ENCODE measurements around the gene REEP1.

REEP1 gene

GRCh38 chr2:86301711-86302202 is 35.7 kb downstream of the REEP1 start:
- Histone ChIP-seq H3K9me2 (ENCODE audit: low read depth, low read length) (no peaks in the 10 kb centered on the region), H3K9me3 (ENCODE audit: low read length) (no peaks in the 10 kb centered on the region), H3K4me1 (ENCODE audit: insufficient read depth, low read length, severe bottlenecking) (no peaks in the 10 kb centered on the region), H3K4me2 (ENCODE audit: low read length) (no peak overlapping the region), H3K27ac (ENCODE audit: low read depth, low read length, poor library complexity, severe bottlenecking) (no peak overlapping the region), H3K79me2 (ENCODE audit: insufficient read depth, low read length) (no peaks in the 10 kb centered on the region), H3K9ac (ENCODE audit: low read length) (no peak overlapping the region), H3F3A (ENCODE audit: insufficient read depth, low read length) (no peaks in the 10 kb centered on the region), H3K4me3 (ENCODE audit: low read depth, low read length, poor library complexity, severe bottlenecking) (no peak overlapping the region), H4K20me1 (ENCODE audit: insufficient read depth, low read length) (no peaks in the 10 kb centered on the region), H3K36me3 (ENCODE audit: insufficient read depth, low read length) (no peaks in the 10 kb centered on the region), H3K27me3 (ENCODE audit: insufficient read depth, low read length) (no peaks in the 10 kb centered on the region; the same call in 1 of the 2 replicates), H2AFZ (ENCODE audit: low read length) (no peak overlapping the region)
- TF ChIP-seq CTCF (IDR thresholded peaks at IDR 0.05; ENCODE audit: low read length), result no peak
- TF ChIP-seq EZH2 (IDR thresholded peaks at IDR 0.05; ENCODE audit: borderline replicate concordance, low read length), result no peak

GRCh38 chr2:86301009-86301408 is 36.4 kb downstream of the REEP1 start:
- Histone ChIP-seq H2AFZ (ENCODE audit: low read length) (no peak overlapping the region), H3K9me3 (ENCODE audit: low read length) (no peaks in the 10 kb centered on the region), H4K20me1 (ENCODE audit: insufficient read depth, low read length) (no peaks in the 10 kb centered on the region), H3K9me2 (ENCODE audit: low read depth, low read length) (no peaks in the 10 kb centered on the region), H3K4me3 (ENCODE audit: low read depth, low read length, poor library complexity, severe bottlenecking) (no peak overlapping the region), H3K27ac (ENCODE audit: low read depth, low read length, poor library complexity, severe bottlenecking) (no peak overlapping the region), H3K9ac (ENCODE audit: low read length) (no peak overlapping the region), H3K4me1 (ENCODE audit: insufficient read depth, low read length, severe bottlenecking) (no peaks in the 10 kb centered on the region), H3K36me3 (ENCODE audit: insufficient read depth, low read length) (no peaks in the 10 kb centered on the region), H3K27me3 (ENCODE audit: insufficient read depth, low read length) (no peaks in the 10 kb centered on the region; the same call in 1 of the 2 replicates), H3K79me2 (ENCODE audit: insufficient read depth, low read length) (no peaks in the 10 kb centered on the region), H3F3A (ENCODE audit: insufficient read depth, low read length) (no peaks in the 10 kb centered on the region), H3K4me2 (ENCODE audit: low read length) (no peak overlapping the region)
- no peak for TF ChIP-seq EZH2 (IDR thresholded peaks at IDR 0.05; ENCODE audit: borderline replicate concordance, low read length)
- TF ChIP-seq CTCF (IDR thresholded peaks at IDR 0.05; ENCODE audit: low read length), result no peak

- H3K9me2 ChIP-seq (ENCODE audit: low read depth, low read length), result no peaks in the 10 kb centered on the region
- H3K27ac ChIP-seq (ENCODE audit: low read depth, low read length, poor library complexity, severe bottlenecking), result no peak overlapping the region
- H3F3A ChIP-seq (ENCODE audit: insufficient read depth, low read length), result no peaks in the 10 kb centered on the region
- no peaks in the 10 kb centered on the region; the same call in 1 of the 2 replicates for H3K27me3 ChIP-seq (ENCODE audit: insufficient read depth, low read length)
- H3K36me3 ChIP-seq (ENCODE audit: insufficient read depth, low read length), result no peaks in the 10 kb centered on the region
- H3K4me1 ChIP-seq (ENCODE audit: insufficient read depth, low read length, severe bottlenecking), result no peaks in the 10 kb centered on the region
- no peak overlapping the region for H3K4me2 ChIP-seq (ENCODE audit: low read length)
- no peaks in the 10 kb centered on the region for H3K9me3 ChIP-seq (ENCODE audit: low read length)
- no peak overlapping the region for H3K9ac ChIP-seq (ENCODE audit: low read length)
- no peaks in the 10 kb centered on the region for H4K20me1 ChIP-seq (ENCODE audit: insufficient read depth, low read length)
- no peak for TF ChIP-seq CTCF (IDR thresholded peaks at IDR 0.05; ENCODE audit: low read length)
- no peak overlapping the region for H3K4me3 ChIP-seq (ENCODE audit: low read depth, low read length, poor library complexity, severe bottlenecking)
- no peaks in the 10 kb centered on the region for H3K79me2 ChIP-seq (ENCODE audit: insufficient read depth, low read length)
- H2AFZ ChIP-seq (ENCODE audit: low read length), result no peak overlapping the region
Observed at GRCh38 chr2:86300496-86300895, 36.9 kb downstream of the REEP1 start.
